ENCODE data around the gene ABCC1.
A peak's percentile ranks its signal among the peaks of the same experiment; 100 is the strongest.
"Not testable (repeated sequence)": the region's sequence is repeated elsewhere in the genome, so short reads cannot be mapped to it uniquely, and the experiment has no call there.

ABCC1 gene

GRCh38 chr16:15946257-15947044 lies 3.0 kb upstream of the ABCC1 start:
- DNase-seq = no peak

GRCh38 chr16:15947983-15948509 lies 1.4 kb upstream of the ABCC1 start:
- DNase-seq = no peak

GRCh38 chr16:15948532-15949209 lies 745 bp upstream of the ABCC1 start:
- peak in 1 of 2 donors; percentile 35 for DNase-seq

- peak; percentile 43 to 65 for DNase-seq
Observed at GRCh38 chr16:15950161-15950854, 892 bp downstream of the ABCC1 start.

GRCh38 chr16:15950869-15951268 lies 1.5 kb downstream of the ABCC1 start:
- no peak for DNase-seq

- DNase-seq = no peak
Observed at GRCh38 chr16:15951852-15952251, 2.4 kb downstream of the ABCC1 start.

- no peak for DNase-seq
Observed at GRCh38 chr16:15952265-15952711, 2.9 kb downstream of the ABCC1 start.

GRCh38 chr16:15953477-15953876 lies 4.1 kb downstream of the ABCC1 start:
- DNase-seq = no peak

- no peak for DNase-seq
Observed at GRCh38 chr16:15953929-15954813, 4.8 kb downstream of the ABCC1 start.

- no peak for DNase-seq
Observed at GRCh38 chr16:15954814-15955151, 5.4 kb downstream of the ABCC1 start.

GRCh38 chr16:15955425-15955824 lies 6.0 kb downstream of the ABCC1 start:
- DNase-seq = no peak

- DNase-seq = not testable (repeated sequence)
Observed at GRCh38 chr16:15956106-15956505, 6.7 kb downstream of the ABCC1 start.

GRCh38 chr16:15958703-15959348 lies 9.4 kb downstream of the ABCC1 start:
- no peak for DNase-seq

- no peak for DNase-seq
Observed at GRCh38 chr16:15960124-15960971, 10.9 kb downstream of the ABCC1 start.

- DNase-seq = peak; percentile 80 to 87
Observed at GRCh38 chr16:15961060-15961511, 11.7 kb downstream of the ABCC1 start.

- DNase-seq = peak in 1 of 2 donors; percentile 49
Observed at GRCh38 chr16:15961571-15962090, 12.2 kb downstream of the ABCC1 start.

GRCh38 chr16:15963307-15963910 lies 14.0 kb downstream of the ABCC1 start:
- DNase-seq = no peak

GRCh38 chr16:15966420-15966819 lies 17.0 kb downstream of the ABCC1 start:
- no peak for DNase-seq

- DNase-seq = no peak
Observed at GRCh38 chr16:15966836-15967546, 17.6 kb downstream of the ABCC1 start.

Measured in CD4-positive, alpha-beta T cell treated with Interleukin-1 beta for 1 hour (primary cell).